Fibroblast of peridontal ligament (primary cell): ENCODE results near the gene RGS9.
A peak's percentile ranks its signal among the peaks of the same experiment; 100 is the strongest.
"Not testable (repeated sequence)": the region's sequence is repeated elsewhere in the genome, so short reads cannot be mapped to it uniquely, and the experiment has no call there.

Source experiments
- DNase-seq: peaks from one replicate; pipeline ENCODE4 v3.0.0-alpha.2; 2010; ENCODE audit errors: extremely low read depth

The RGS9 gene

DNA sequence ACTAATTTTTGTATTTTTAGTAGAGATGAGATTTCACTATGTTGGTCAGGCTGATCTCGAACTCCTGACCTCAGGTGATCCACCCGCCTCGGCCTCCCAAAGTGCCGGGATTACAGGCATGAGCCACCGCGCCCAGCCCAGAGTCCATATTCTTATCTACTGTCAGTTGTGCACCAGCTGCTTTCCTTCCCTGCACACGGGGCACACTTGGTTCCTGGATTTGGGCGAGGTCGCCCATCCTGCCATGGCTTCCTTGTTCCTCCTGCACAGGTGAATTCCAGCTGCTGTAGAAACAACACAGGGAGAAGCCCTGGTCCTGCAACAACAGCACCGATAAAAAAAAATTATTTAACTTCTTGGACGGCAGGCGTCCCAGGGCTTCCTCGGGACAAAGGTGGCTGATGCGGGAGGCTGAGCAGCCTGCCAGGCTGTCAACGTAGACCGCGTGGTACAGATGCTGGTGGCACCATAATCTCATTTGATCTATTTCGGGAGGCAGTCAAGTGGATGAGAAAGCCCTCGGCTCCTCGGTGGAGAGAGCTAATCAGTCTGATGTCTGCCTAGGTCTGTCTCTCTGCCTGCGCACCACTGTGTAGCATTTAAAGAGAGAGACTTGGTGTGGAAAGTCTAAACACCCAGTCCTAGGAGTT is 19.1 kb downstream of the RGS9 start:
- no peak for DNase-seq

DNA sequence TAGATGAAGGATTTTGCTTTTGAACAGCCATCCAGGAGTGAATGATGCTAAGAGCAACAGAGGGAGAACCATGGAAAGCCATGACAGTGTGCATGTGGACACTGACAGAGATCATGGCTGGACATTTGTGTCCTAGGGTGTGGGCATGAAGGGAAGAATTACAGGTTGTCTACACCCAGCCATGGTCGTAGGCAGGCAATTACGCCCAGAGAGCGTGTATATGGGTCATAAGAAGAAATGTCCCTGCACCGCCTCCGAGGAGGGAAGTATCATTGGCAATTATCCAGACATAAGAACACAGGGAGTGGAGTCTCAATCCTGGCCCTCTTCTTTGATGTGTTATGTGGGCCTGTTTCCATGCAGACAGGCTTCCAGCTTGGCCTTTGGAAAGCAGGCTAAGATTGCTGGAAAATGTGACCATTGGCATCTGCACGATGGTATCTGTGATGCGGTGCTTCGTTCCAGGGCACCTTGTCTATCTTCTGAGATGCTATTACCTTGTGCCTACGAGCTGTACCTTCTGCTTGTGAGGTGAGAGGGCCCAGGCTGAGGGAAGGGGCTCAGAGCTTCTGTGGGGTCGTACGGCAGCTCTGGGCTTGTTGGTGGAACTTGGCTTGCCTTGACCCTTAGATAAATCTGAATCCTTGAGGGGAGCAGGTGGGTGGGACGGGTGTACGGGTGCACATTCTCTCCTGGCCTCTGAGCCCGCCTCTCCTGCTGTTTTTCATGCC is 19.8 kb downstream of the RGS9 start:
- DNase-seq, result no peak

- DNase-seq, result no peak
Measured at GRCh38 chr17:65158041-65158440, 20.9 kb downstream of the RGS9 start.

DNA sequence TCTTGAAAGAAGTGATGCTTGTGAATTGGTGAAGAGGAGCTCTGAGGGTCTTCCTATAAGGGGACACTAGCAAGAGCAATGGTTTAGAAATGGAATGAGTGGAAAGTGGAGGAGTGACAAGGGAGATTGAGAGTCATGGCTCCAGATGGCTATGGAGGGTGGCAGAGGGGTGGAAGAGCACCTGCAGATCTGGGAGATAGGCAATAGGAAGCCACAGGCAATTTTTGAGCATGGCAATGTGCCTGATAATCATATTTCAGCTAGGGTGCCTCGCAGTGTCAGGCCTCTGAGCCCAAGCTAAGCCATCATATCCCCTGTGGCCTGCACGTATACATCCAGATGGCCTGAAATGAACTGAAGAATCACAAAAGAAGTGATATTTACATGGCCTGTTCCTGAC is 21.5 kb downstream of the RGS9 start:
- no peak for DNase-seq

DNA sequence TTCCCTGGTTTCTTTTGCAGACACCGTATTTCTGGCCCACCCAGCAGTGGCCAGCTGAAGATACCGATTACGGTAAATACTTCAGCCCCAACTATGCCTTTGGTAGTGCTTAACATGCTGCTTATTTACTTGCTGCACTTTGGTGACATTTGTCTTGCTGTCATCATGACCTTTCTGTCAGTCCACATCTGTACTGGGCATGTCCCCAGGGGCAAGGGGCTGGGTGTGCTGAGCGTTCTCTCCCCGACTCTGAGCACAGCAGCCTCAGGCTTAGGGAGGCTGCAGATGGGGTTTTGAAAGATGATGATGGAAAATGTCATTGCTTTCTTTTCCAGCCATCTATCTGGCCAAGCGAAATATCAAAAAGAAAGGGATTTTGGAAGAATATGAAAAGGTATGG is 23.3 kb downstream of the RGS9 start:
- DNase-seq, result no peak

DNA sequence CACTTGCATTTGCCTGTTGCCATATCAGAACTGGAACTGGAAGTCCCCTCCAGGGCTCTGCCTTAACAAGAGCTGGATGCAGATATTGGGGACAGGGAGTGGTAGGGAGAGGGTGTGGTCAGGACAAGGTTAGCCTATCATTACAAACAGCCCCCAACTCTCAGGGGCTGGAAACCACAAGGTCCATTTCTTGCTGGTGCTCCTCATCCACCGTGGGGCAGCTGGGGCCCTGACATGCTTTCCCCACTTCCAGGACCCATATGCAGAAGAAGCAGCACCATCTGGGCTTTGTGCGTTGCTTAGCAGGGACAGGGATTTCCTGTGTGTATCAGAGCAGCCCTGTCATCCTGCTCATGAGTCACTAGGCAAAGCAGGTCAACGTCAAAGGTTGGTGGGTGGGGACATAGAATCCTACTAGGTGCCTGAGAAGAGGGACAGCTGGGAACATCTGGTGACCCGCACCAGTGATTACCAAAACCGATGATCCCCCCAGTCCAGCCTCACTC is 26.9 kb downstream of the RGS9 start:
- no peak for DNase-seq

DNA sequence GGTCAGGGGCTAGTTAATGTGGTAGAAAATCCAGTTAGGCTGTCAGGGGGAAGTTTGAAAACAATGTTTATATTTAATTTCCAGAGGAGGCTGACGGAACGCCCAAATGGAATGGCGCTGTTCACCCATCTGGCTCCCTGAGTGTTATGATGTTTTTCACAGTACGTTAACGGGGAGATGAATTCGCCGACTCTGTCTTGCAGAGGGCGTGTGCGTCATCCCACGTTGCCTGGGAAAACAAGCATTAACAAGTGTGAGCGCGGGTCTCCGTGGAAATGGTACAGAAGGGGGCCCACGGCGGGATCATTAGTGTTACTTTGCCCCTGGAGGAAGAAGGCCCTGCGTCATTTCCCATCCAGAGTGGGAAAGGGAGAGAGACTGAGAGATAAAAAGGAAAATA is 29.6 kb downstream of the RGS9 start:
- no peak for DNase-seq

- DNase-seq, result no peak
Measured at GRCh38 chr17:65167566-65167965, 30.4 kb downstream of the RGS9 start.

DNA sequence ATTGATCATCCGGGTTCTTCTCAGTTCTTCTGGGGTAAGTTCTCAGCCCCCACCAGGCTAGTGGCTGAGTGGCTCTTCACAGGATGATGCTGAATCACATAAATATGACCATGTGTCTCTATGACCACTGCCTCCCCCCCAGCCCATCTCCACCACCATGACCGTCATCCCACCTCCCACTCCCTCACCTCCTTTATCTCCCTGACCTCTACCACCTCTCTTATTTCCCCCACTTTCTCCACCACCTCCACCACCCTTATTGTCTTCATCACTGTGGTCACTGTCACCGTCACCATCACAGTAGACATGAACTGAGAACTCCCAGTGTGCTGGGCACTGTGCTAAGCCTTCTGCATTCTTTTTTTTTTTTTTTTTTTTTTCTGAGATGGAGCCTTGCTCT is 32.5 kb downstream of the RGS9 start:
- no peak for DNase-seq

DNA sequence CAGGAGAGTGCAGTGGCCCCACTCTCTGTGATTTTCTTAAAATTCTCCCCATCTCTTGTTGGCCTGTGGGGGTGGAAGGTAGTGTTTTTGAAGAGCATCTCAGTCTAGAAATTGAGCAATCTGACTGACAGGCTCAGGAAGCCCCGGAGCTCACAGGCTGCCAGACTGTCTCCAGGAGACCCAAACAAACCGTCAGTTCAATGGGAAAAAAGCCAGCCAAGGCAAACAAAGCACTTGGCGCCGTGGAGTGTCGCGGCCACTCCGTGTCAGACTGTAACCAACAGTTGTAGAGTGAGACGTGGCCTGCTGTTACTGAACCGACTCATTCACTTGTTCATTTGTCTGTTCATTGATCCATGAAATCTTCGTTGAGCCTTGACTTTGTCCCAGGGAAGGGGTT is 33.7 kb downstream of the RGS9 start:
- no peak for DNase-seq

- no peak for DNase-seq
Measured at GRCh38 chr17:65171752-65172151, 34.6 kb downstream of the RGS9 start.

DNA sequence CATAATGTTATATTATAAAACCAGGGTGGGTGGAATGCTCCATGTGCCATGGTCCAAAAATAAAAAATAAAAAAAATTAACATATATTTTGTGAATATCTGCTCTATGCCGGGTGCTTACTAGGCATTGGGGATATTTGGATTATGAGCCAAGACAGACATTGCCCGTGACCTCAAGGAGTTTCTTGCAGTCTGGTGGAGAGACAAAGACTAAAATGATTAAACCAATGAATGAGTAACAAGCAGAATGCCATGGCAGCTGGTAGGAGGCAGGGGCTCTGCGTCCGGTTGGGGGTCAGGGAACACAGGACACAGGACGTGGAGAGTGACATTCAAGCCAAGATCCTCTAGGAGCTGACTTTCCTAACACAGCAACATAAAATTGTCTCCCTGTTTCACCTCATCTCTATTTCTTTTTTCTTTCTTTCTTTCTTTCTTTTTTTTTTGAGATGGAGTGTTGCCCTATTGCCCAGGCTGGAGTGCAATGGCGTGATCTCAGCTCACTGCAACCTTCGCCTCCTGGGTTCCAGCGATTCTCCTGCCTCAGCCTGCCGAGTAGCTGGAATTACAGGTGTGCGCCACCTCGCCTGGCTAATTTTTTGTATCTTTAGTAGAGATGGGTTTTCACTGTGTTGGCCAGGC is 35.4 kb downstream of the RGS9 start:
- no peak for DNase-seq

DNA sequence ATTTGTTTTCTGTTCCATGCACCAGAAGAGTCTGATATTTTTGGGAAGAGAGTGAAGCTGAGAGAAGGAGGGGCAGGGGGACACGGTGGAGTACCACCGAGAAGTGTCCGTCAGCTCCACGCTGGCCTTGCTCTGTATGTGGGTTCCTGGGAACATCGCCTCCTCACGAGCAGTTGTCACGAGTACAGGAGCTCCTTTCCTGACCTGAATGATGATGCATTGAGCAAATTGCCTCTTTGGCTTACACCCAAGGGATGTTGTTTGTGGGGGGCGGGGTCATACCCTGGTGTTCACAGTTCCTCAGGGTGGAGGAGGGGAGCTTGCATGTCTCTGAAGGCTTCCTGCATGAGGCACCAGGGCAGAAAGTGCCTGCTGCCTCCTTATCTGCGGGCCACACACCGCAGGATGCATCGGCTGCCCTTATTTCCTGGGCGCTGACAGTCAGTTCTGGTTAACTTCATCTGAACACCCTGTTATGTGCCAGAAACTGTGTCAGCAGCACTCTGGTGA is 36.2 kb downstream of the RGS9 start:
- no peak for DNase-seq

- DNase-seq, result no peak
Measured at GRCh38 chr17:65173976-65174683, 37.0 kb downstream of the RGS9 start.

GRCh38 chr17:65174974-65175373 is 37.8 kb downstream of the RGS9 start:
- no peak for DNase-seq

GRCh38 chr17:65175952-65176351 is 38.8 kb downstream of the RGS9 start:
- no peak for DNase-seq

DNA sequence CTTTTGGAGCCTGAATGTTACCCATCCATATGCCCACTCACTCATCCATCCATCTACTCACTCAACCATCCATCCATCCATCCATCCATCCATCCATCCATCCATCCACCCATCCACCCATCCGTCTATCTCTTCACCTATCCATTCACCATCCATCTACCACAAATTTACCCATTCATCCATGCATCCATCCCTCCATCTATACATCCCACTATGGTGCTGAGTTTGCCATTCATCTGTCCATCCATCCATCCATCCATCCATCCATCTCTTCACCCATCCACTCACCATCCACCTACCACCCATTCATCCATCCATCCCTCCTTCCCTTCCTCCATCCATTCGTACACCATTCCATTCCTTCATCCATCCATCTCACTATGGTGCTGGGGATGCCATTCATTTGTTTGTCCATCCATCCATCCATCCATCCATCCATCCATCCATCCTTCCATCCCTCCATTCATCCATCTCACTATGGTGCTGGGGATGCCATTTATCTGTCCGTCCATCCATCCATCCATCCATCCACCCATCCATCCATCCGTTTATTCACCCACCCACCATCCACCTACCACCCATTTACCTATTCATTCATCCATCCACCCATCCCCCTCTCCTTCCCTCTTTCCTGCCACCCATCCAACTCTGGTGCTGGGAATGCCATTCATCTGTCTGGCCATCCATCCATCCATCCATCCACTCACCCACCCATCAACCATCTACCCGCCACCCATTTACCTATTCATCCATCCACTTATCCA is 39.7 kb downstream of the RGS9 start:
- DNase-seq, result no peak

GRCh38 chr17:65177901-65178300 is 40.7 kb downstream of the RGS9 start:
- DNase-seq, result peak; percentile 44

DNA sequence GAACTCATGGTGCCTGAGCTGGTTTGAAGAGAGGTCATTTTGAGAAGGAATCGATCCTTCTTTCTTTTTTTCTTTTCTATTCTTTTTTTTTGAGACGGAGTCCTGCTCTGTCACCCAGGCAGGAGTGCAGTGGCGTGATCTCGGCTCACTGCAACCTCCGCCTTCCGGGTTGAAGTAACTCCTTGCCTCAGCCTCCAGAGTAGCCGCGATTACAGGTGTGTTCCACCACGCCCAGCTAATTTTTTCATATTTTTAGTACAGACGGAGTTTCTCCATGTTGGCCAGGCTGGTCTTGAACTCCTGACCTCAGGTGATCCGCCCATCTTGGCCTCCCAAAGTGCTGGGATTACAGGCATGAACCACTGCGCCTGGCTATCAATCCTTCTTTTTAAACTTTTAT is 43.1 kb downstream of the RGS9 start:
- not testable (repeated sequence) for DNase-seq

- DNase-seq, result not testable (repeated sequence)
Measured at GRCh38 chr17:65180752-65181236, 43.6 kb downstream of the RGS9 start.
